H1 (cell line): Measurements from ENCODE around the gene RETSAT. TPM values are rescaled to one million over a fixed set of nuclear protein-coding genes. Genes with fewer than 3 reads are reported as not detected.

Experiments
- CTCF ChIA-PET: fragments of 300-600 bp; sonication (Branson Sonifier 250); formaldehyde crosslinking; loops from one replicate; lab custom pipeline; 2021; ENCODE audit not compliant: partially characterized antibody; lab: Charles Lee
- POLR2A ChIA-PET: fragments of 300-600 bp; sonication (Branson Sonifier 250); formaldehyde crosslinking; loops from one replicate; lab custom pipeline; 2021; ENCODE audit warnings: inconsistent platforms; ENCODE audit not compliant: partially characterized antibody; lab: Charles Lee
- DNase-seq, 2 experiments: peaks; one replicate each; pipeline versions ENCODE4 v3.0.0 to v3.0.0-alpha.2; 2010 to 2022; ENCODE audit warnings: low spot score in 2 of 2, low read depth in 1 of 2, mixed read lengths in 1 of 2
- FAIRE-seq: peaks from 2 replicates; lab custom pipeline; 2011; peaks lifted over from hg19 to GRCh38; lab: Jason Lieb, UNC
- H2AFZ ChIP-seq: 2 replicates; pipeline ENCODE4 v1.8.1; 2012; ENCODE audit warnings: low read length, inconsistent platforms
- H2AK5ac ChIP-seq: 2 replicates; pipeline ENCODE4 v1.6.1; 2013; ENCODE audit warnings: low read depth, low read length
- H2BK120ac ChIP-seq: replicated peaks from 2 replicates; pipeline ENCODE3; 2013; ENCODE audit warnings: low read depth, low read length, inconsistent platforms
- H2BK12ac ChIP-seq: 2 replicates; pipeline ENCODE4 v1.6.1; 2013; ENCODE audit warnings: low read depth, low read length
- H2BK15ac ChIP-seq: 2 replicates; pipeline ENCODE4 v1.6.1; 2013; ENCODE audit warnings: low read length
- H2BK20ac ChIP-seq: 2 replicates; pipeline ENCODE4 v1.6.1; 2013; ENCODE audit warnings: low read length
- H2BK5ac ChIP-seq: 2 replicates; pipeline ENCODE4 v1.6.1; 2013; ENCODE audit warnings: low read depth, low read length
- H3K14ac ChIP-seq: 2 replicates; pipeline ENCODE4 v1.6.1; 2013; ENCODE audit warnings: inconsistent platforms; ENCODE audit not compliant: insufficient read length
- H3K18ac ChIP-seq: 2 replicates; pipeline ENCODE4 v1.6.1; 2013; ENCODE audit warnings: low read length; ENCODE audit errors: extremely low read depth
- H3K23ac ChIP-seq: 2 replicates; pipeline ENCODE4 v1.6.1; 2013; ENCODE audit warnings: inconsistent platforms; ENCODE audit not compliant: insufficient read length
- H3K23me2 ChIP-seq: 2 replicates; pipeline ENCODE4 v1.6.1; 2013; ENCODE audit warnings: low read depth, low read length
- H3K27ac ChIP-seq: 2 replicates; pipeline ENCODE4 v1.6.1; 2011; ENCODE audit warnings: low read depth, low read length, inconsistent platforms
- H3K27me3 ChIP-seq, 4 experiments: replicated peaks in 1 of 4; 1 replicate in 1 of 4; 2 replicates in 3 of 4; pipeline versions ENCODE4 v1.6.1 to v1.8.1; 2011 to 2013; ENCODE audit warnings: low read length in 3 of 4, mild to moderate bottlenecking in 3 of 4, inconsistent platforms in 2 of 4, mixed read lengths in 2 of 4, moderate library complexity in 1 of 4; ENCODE audit not compliant: control insufficient read depth in 3 of 4, insufficient read depth in 3 of 4; ENCODE audit errors: extremely low read depth in 1 of 4
- H3K36me3 ChIP-seq, 4 experiments: 2 replicates each; pipeline versions ENCODE4 v1.6.1 to v1.8.1; 2011 to 2013; ENCODE audit warnings: mild to moderate bottlenecking in 4 of 4, low read length in 3 of 4, moderate library complexity in 2 of 4, control low read depth in 1 of 4, inconsistent platforms in 1 of 4; ENCODE audit not compliant: insufficient read depth in 4 of 4, control insufficient read depth in 2 of 4
- H3K4ac ChIP-seq: replicated peaks from 2 replicates; pipeline ENCODE3; 2013; ENCODE audit warnings: low read length, low read depth, mixed read lengths, inconsistent platforms; ENCODE audit not compliant: insufficient read length
- H3K4me1 ChIP-seq, 4 experiments: replicated peaks in 1 of 4; 1 replicate in 1 of 4; 2 replicates in 3 of 4; pipeline versions ENCODE4 v1.6.1 to v1.8.1; 2011 to 2013; ENCODE audit warnings: low read length in 3 of 4, inconsistent platforms in 2 of 4, mixed read lengths in 1 of 4; ENCODE audit not compliant: insufficient read depth in 4 of 4, control insufficient read depth in 3 of 4
- H3K4me2 ChIP-seq, 2 experiments: 2 replicates each; pipeline versions ENCODE4 v1.6.1 to v1.8.1; 2011 to 2013; ENCODE audit warnings: low read depth in 2 of 2, low read length in 2 of 2, control low read depth in 1 of 2, inconsistent platforms in 1 of 2, mild to moderate bottlenecking in 1 of 2; ENCODE audit not compliant: insufficient read depth in 1 of 2
- H3K4me3 ChIP-seq, 4 experiments: fragments of 200-600, 300-600 bp in 1 of 4; sonication (generic), shearing (Covaris generic), sonication (Bioruptor Twin) in 1 of 4; 2 replicates each; pipeline versions ENCODE4 v1.5.1 to v1.8.1; 2011 to 2016; ENCODE audit warnings: low read length in 4 of 4, low read depth in 3 of 4, control low read depth in 2 of 4, inconsistent platforms in 2 of 4, mild to moderate bottlenecking in 2 of 4, mixed read lengths in 1 of 4, moderate library complexity in 1 of 4; ENCODE audit not compliant: insufficient read depth in 2 of 4; ENCODE audit errors: extremely low read depth in 1 of 4
- H3K56ac ChIP-seq: replicated peaks from 2 replicates; pipeline ENCODE3; 2013; ENCODE audit warnings: low read depth, mild to moderate bottlenecking, mixed read lengths, low read length, inconsistent platforms; ENCODE audit not compliant: insufficient read length
- H3K79me1 ChIP-seq: 2 replicates; pipeline ENCODE4 v1.6.1; 2013; ENCODE audit warnings: low read depth, low read length, control low read depth
- H3K79me2 ChIP-seq, 2 experiments: 2 replicates each; pipeline versions ENCODE4 v1.6.1 to v1.8.1; 2012 to 2013; ENCODE audit warnings: low read length in 2 of 2, mild to moderate bottlenecking in 2 of 2, inconsistent platforms in 1 of 2; ENCODE audit not compliant: insufficient read depth in 2 of 2, control insufficient read depth in 1 of 2
- H3K9ac ChIP-seq, 4 experiments: replicated peaks in 1 of 4; 1 replicate in 1 of 4; 2 replicates in 3 of 4; pipeline versions ENCODE4 v1.6.1 to v1.8.1; 2011 to 2013; ENCODE audit warnings: low read depth in 3 of 4, low read length in 3 of 4, control low read depth in 2 of 4, mild to moderate bottlenecking in 2 of 4, moderate library complexity in 2 of 4, inconsistent platforms in 1 of 4; ENCODE audit errors: extremely low read depth in 1 of 4
- H3K9me3 ChIP-seq, 2 experiments: 2 replicates each; pipeline versions ENCODE4 v1.6.1 to v1.8.1; 2012 to 2013; ENCODE audit warnings: mild to moderate bottlenecking in 2 of 2, moderate library complexity in 2 of 2, control low read depth in 1 of 2, inconsistent platforms in 1 of 2, low read depth in 1 of 2, low read length in 1 of 2, mixed read lengths in 1 of 2; ENCODE audit not compliant: insufficient read depth in 2 of 2
- H4K20me1 ChIP-seq, 2 experiments: replicated peaks in 1 of 2; 2 replicates each; pipeline versions ENCODE3 to v1.8.1; 2011 to 2013; ENCODE audit warnings: inconsistent platforms in 2 of 2, low read length in 2 of 2, mild to moderate bottlenecking in 1 of 2; ENCODE audit not compliant: insufficient read depth in 2 of 2, control insufficient read depth in 1 of 2
- H4K5ac ChIP-seq: 2 replicates; pipeline ENCODE4 v1.6.1; 2013; ENCODE audit warnings: low read length, low read depth, mixed read lengths, inconsistent platforms; ENCODE audit not compliant: insufficient read length
- H4K8ac ChIP-seq: 2 replicates; pipeline ENCODE4 v1.8.0; 2013; ENCODE audit warnings: mild to moderate bottlenecking, moderate library complexity, low read length, inconsistent platforms; ENCODE audit not compliant: insufficient read depth; ENCODE audit errors: extremely low read depth
- H4K91ac ChIP-seq: replicated peaks from 2 replicates; pipeline ENCODE3; 2013; ENCODE audit warnings: low read length, mixed read lengths, inconsistent platforms; ENCODE audit not compliant: insufficient read length
- ASH2L ChIP-seq: fragments of 200-600, 300-600 bp; sonication (generic); IDR thresholded peaks from one replicate; pipeline ENCODE4 v1.7.1; 2017; ENCODE audit warnings: low read length
- TAF1 ChIP-seq: IDR thresholded peaks from 2 replicates; pipeline ENCODE4 v1.6.1; 2011; ENCODE audit warnings: mild to moderate bottlenecking, low read depth, low read length
- WGBS, 2 experiments: shearing (Covaris generic) in 1 of 2; methylation state at CpG; one replicate each; pipeline versions ENCODE4 v1.1.6 to v1.1.7; 2013 to 2015; ENCODE audit warnings: low lambda C conversion rate in 2 of 2, mixed read lengths in 2 of 2, inconsistent platforms in 1 of 2, low coverage in 1 of 2, missing lambda C conversion rate in 1 of 2; ENCODE audit not compliant: insufficient replicate concordance in 2 of 2, insufficient coverage in 1 of 2, insufficient read length in 1 of 2; ENCODE audit errors: extremely low coverage in 1 of 2, missing lambda C conversion rate in 1 of 2; 5-methylcytosine and 5-hydroxymethylcytosine counted together
- polyA plus RNA-seq, 7 experiments: library from polyadenylated mRNA; depleted of rRNA in 3 of 7; stranded (reverse) in 5 of 7; unstranded in 2 of 7; fragments of >200 nt in 5 of 7; fragments of 200-250 nt in 2 of 7; gene quantifications; 1 replicate in 5 of 7; 2 replicates in 1 of 7; 4 replicates in 1 of 7; pipeline versions ENCODE4 v1.2.1 to v1.2.3, GENCODE V29; 2011 to 2013; ENCODE audit warnings: missing spikeins in 2 of 7, mixed read lengths in 2 of 7
- total RNA-seq: library from RNA; stranded (reverse); fragmentation: NEBNext Ultra II Directional; extraction: Animal tissue kit (Norgen Biotek cat#: 25700); gene quantifications from 2 replicates; pipeline ENCODE4 v1.2.1, GENCODE V29; 2021

Gene RETSAT
- total and polyA plus RNA-seq, 2 of the 8 experiments (the other 6 are each of a cell fraction or from before 2014, with no cell fraction given), result 15.8 to 16.7 TPM

GRCh38 chr2:85396531-85397470, 42.5 kb upstream of the RETSAT start:
- H4K8ac ChIP-seq, result no peak overlapping the region
- no peak overlapping the region for H3K14ac ChIP-seq
- no peak overlapping the region for H3K23ac ChIP-seq
- no peak overlapping the region for H3K4ac ChIP-seq
- H3K4me1 ChIP-seq, result peaks cover 0 to 6% (median under 1%) of the 10 kb centered on the region in 4 experiments; a peak in 2 of 7 replicates
- no peak overlapping the region for H2BK120ac ChIP-seq
- peaks cover under 1% of the 10 kb centered on the region; the same call in 1 of the 2 replicates for H3K79me1 ChIP-seq
- no peak overlapping the region for H2BK20ac ChIP-seq
- POLR2A ChIA-PET, result interaction anchor here (0.6 to 25.0 kb wide), 2 partner anchors 148 to 261 kb away, joined by 3 to 396 read pairs; partner anchors contain the start of gene MAT2A
- DNase-seq (no peak), FAIRE-seq (no peak)
- no peaks in the 10 kb centered on the region for H3K23me2 ChIP-seq
- H2AFZ ChIP-seq, result no peak overlapping the region
- CTCF ChIA-PET, result interaction anchor here (0.7 to 2.9 kb wide), 2 partner anchors 28 to 155 kb away, joined by 3 to 11 read pairs; no protein-coding TSS in a partner anchor
- no peaks in the 10 kb centered on the region for H3K79me2 ChIP-seq
- H3K27ac ChIP-seq, result no peak overlapping the region
- H4K91ac ChIP-seq, result no peak overlapping the region
- H2BK5ac ChIP-seq, result no peak overlapping the region
- no peaks in the 10 kb centered on the region for H4K20me1 ChIP-seq
- no peak overlapping the region for H2AK5ac ChIP-seq
- H3K27me3 ChIP-seq, result no peaks in the 10 kb centered on the region
- no peak overlapping the region for H4K5ac ChIP-seq
- H3K36me3 ChIP-seq, result peaks cover 0 to 3% (median 0%) of the 10 kb centered on the region in 4 experiments; a peak in 2 of 8 replicates
- H2BK12ac ChIP-seq, result no peak overlapping the region
- H3K9me3 ChIP-seq, result no peaks in the 10 kb centered on the region
- H3K9ac ChIP-seq, result no peak overlapping the region
- H3K4me2 ChIP-seq, result no peak overlapping the region
- no peak overlapping the region for H3K4me3 ChIP-seq
- 89% methylated on average over 5 of the region's 5 CpGs; no CpG with 5 or more reads in 1 of the 2 experiments for WGBS, 2 experiments
- H3K18ac ChIP-seq, result no peak overlapping the region
- H3K56ac ChIP-seq, result no peak overlapping the region
- no peak overlapping the region for H2BK15ac ChIP-seq
- no peak for TF ChIP-seq ASH2L
- TF ChIP-seq TAF1, result no peak
